ENCODE results near the gene ANKRD31. TPM values are rescaled to one million over a fixed set of nuclear protein-coding genes. Genes with fewer than 3 reads are reported as not detected.

ANKRD31 gene
- total RNA-seq, 1 experiment from 2014 or later = 0.15 TPM

DNA sequence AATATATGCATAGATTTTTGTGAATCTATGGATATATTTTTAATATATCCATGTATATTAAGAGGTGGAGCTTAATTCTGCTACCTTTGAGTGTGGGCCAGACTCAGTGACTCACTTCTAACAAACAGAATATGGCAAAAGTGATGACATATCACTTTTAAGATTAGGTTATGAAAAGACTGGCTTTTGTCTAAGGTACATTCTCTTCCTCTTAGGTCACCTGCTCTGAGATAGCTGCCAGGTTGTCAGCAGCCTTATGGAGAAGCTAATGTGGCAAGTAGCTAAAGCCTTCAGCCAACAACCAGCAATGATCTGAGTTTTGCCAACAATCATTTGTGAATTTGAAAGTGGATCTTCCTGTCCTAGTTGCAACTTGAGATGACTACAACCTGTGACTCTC, 83.8 kb downstream of the ANKRD31 start:
- TF ChIP-seq, protein P1, sequence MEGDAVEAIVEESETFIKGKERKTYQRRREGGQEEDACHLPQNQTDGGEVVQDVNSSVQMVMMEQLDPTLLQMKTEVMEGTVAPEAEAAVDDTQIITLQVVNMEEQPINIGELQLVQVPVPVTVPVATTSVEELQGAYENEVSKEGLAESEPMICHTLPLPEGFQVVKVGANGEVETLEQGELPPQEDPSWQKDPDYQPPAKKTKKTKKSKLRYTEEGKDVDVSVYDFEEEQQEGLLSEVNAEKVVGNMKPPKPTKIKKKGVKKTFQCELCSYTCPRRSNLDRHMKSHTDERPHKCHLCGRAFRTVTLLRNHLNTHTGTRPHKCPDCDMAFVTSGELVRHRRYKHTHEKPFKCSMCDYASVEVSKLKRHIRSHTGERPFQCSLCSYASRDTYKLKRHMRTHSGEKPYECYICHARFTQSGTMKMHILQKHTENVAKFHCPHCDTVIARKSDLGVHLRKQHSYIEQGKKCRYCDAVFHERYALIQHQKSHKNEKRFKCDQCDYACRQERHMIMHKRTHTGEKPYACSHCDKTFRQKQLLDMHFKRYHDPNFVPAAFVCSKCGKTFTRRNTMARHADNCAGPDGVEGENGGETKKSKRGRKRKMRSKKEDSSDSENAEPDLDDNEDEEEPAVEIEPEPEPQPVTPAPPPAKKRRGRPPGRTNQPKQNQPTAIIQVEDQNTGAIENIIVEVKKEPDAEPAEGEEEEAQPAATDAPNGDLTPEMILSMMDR (conservative IDR thresholded peaks at IDR 0.05; ENCODE audit: low read depth, low read length) = no peak
- CTCF ChIA-PET = no interaction called here

DNA sequence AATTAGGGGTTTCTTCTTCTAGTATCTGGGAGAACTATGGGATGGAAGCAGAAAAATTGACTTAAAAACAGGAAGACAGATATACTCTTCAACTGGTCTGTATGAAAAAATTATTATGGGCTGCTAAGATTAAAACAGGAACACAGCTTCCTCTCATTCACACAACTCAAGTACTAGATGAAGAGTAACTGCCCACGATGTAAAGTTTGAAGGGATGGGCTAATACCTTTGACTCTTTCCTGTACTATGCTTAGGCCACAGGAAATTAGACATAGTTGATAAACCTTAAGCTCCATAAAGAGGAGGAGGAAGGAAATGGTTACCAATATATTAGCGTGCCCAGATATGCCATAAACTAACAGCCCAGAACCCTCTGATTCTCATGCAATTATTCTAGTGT, 88.6 kb downstream of the ANKRD31 start:
- no peaks in the 10 kb centered on the region for H3K27me3 ChIP-seq (replicated peaks; ENCODE audit: insufficient read depth, low read depth, low read length, poor library complexity)
- TF ChIP-seq EZH2 (IDR thresholded peaks at IDR 0.05; ENCODE audit: borderline replicate concordance, low read depth, low read length, poor library complexity, severe bottlenecking) = no peak
- TF ChIP-seq, protein P1 (conservative IDR thresholded peaks at IDR 0.05; ENCODE audit: low read depth, low read length) = no peak
- no TSS peak for BruUV-seq (replicated peaks)
- CTCF ChIA-PET = interaction anchor here (0.6 kb wide), 1 partner anchor 937 kb away, joined by 3 read pairs; no protein-coding TSS in a partner anchor
- H3K4me1 ChIP-seq (ENCODE audit: insufficient read depth, low read length, poor library complexity, severe bottlenecking) = peaks cover 16% of the 10 kb centered on the region
- peak; percentile 51 for DNase-seq (ENCODE audit: low spot score)
- H3K27ac ChIP-seq (ENCODE audit: low read depth, low read length, poor library complexity, severe bottlenecking) = peak overlapping the region; percentile 49
- POLR2A ChIA-PET (ENCODE audit: low non-redundant PET) = no interaction called here
- intact Hi-C loops (cut with micrococcal nuclease; ENCODE audit: unreplicated experiment) = no loop called here
- no peak overlapping the region for H3K4me3 ChIP-seq (ENCODE audit: low read depth, low read length, poor library complexity, severe bottlenecking)
- H3K9me3 ChIP-seq (ENCODE audit: low read depth, low read length, poor library complexity, severe bottlenecking) = no peaks in the 10 kb centered on the region
- no peaks in the 10 kb centered on the region for H3K36me3 ChIP-seq (ENCODE audit: insufficient read depth, low read length, poor library complexity, severe bottlenecking)

More for the DNA sequence above, 83.8 kb downstream of the ANKRD31 start:
- no TSS peak for BruUV-seq (replicated peaks)
- H3K27me3 ChIP-seq (replicated peaks; ENCODE audit: insufficient read depth, low read depth, low read length, poor library complexity) = no peaks in the 10 kb centered on the region
- no peaks in the 10 kb centered on the region for H3K36me3 ChIP-seq (ENCODE audit: insufficient read depth, low read length, poor library complexity, severe bottlenecking)
- intact Hi-C loops (cut with micrococcal nuclease; ENCODE audit: unreplicated experiment) = no loop called here
- no peak overlapping the region for H3K4me3 ChIP-seq (ENCODE audit: low read depth, low read length, poor library complexity, severe bottlenecking)
- H3K4me1 ChIP-seq (ENCODE audit: insufficient read depth, low read length, poor library complexity, severe bottlenecking) = no peaks in the 10 kb centered on the region
- H3K9me3 ChIP-seq (ENCODE audit: low read depth, low read length, poor library complexity, severe bottlenecking) = no peaks in the 10 kb centered on the region
- POLR2A ChIA-PET (ENCODE audit: low non-redundant PET) = no interaction called here
- no peak for DNase-seq (ENCODE audit: low spot score)
- H3K27ac ChIP-seq (ENCODE audit: low read depth, low read length, poor library complexity, severe bottlenecking) = no peak overlapping the region

DNA sequence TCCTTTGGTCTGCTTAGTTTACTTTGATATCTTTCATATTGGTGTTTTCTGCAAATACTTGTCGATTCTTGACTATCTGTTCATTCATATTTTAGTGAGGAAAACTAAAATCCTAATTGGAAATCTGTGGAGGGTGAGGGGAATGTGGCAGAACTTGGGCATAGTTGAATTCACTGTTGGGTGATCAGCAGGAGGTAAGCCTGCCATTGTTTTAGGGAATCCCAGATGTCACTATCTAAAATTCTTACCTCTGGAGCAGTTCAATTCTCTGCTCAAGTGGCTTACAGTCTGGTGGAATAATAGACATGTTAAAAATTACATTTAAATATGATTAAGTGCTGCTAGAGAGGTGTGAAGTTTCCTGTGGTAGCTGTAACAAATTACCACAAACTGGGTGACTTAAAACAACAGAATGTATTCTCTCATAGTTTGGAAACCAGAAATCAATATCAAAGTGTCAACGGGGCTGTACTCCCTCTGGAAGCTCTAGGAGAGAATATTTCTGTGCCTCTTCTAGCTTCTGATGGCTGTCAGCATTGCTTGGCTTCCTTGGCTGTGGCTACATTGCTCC, 94.0 kb downstream of the ANKRD31 start:
- peaks cover 21% of the 10 kb centered on the region for H3K4me1 ChIP-seq (ENCODE audit: insufficient read depth, low read length, poor library complexity, severe bottlenecking)
- H3K9me3 ChIP-seq (ENCODE audit: low read depth, low read length, poor library complexity, severe bottlenecking) = no peaks in the 10 kb centered on the region
- CTCF ChIA-PET = no interaction called here
- no peak for DNase-seq (ENCODE audit: low spot score)
- H3K27ac ChIP-seq (ENCODE audit: low read depth, low read length, poor library complexity, severe bottlenecking) = no peak overlapping the region
- no TSS peak for BruUV-seq (replicated peaks)
- peaks cover 6% of the 10 kb centered on the region for H3K27me3 ChIP-seq (replicated peaks; ENCODE audit: insufficient read depth, low read depth, low read length, poor library complexity)
- intact Hi-C loops (cut with micrococcal nuclease; ENCODE audit: unreplicated experiment) = no loop called here
- H3K4me3 ChIP-seq (ENCODE audit: low read depth, low read length, poor library complexity, severe bottlenecking) = no peak overlapping the region
- POLR2A ChIA-PET (ENCODE audit: low non-redundant PET) = no interaction called here
- TF ChIP-seq, protein P1 (conservative IDR thresholded peaks at IDR 0.05; ENCODE audit: low read depth, low read length) = no peak
- no peak for TF ChIP-seq EZH2 (IDR thresholded peaks at IDR 0.05; ENCODE audit: borderline replicate concordance, low read depth, low read length, poor library complexity, severe bottlenecking)
- no peaks in the 10 kb centered on the region for H3K36me3 ChIP-seq (ENCODE audit: insufficient read depth, low read length, poor library complexity, severe bottlenecking)

Data from A673 (cell line).